GM18508 (cell line): Measurements from ENCODE around the gene RRAGA.
"Not testable (repeated sequence)": the region's sequence is repeated elsewhere in the genome, so short reads cannot be mapped to it uniquely, and the experiment has no call there.

Experiments used
- ATAC-seq: cut with Tn5 transposase; IDR thresholded peaks from one replicate; pipeline ENCODE4 v1.9.1; 2021; ENCODE audit warnings: moderate number of reproducible peaks; ENCODE audit not compliant: insufficient read depth, unreplicated experiment

Gene RRAGA, protein sequence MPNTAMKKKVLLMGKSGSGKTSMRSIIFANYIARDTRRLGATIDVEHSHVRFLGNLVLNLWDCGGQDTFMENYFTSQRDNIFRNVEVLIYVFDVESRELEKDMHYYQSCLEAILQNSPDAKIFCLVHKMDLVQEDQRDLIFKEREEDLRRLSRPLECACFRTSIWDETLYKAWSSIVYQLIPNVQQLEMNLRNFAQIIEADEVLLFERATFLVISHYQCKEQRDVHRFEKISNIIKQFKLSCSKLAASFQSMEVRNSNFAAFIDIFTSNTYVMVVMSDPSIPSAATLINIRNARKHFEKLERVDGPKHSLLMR

GRCh38 chr9:19048966-19049916 lies at the start of gene RRAGA:
RRAGA (plus strand) TSS chr9:19049427; CDS start chr9:19049660, 233 bp downstream.
- ATAC-seq: peak; percentile 86

DNA sequence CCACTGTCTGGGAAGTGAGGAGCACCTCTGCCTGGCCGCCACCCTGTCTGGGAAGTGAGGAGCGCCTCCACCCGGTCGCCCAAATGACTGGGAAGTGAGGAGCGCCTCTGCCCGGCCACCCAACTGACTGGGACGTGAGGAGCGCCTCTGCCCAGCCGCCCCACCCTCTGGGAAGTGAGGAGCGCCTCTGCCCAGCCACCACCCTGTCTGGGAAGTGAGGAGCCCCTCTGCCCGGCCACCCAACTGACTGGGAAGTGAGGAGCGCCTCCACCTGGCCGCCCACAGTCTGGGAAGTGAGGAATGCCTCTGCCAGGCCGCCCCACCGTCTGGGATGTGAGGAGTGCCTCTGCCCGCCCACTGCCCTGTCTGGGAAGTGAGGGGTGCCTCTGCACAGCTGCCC lies 49.1 kb upstream of the RRAGA start:
- ATAC-seq: no peak

- ATAC-seq: no peak
Measured at GRCh38 chr9:19009391-19009965, 39.7 kb upstream of the RRAGA start.

DNA sequence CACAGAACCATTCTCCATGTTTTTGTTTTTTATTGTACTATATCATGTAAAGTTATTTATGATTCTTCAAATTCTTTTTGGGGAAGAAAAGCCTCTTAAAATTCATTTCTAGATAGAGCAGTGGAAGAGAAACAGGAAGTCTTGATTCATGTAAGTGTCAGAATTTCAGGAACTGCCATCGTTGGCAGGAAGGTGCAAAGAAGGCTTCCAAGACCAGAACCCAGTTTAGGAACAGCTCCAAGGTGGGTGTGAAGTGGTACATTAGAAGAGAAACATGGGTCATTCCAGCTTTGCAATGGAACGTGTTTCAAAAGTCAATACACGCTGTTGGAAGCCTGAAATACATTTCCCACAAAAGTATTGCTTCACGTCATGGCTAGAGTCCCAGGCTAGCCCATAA lies 31.0 kb upstream of the RRAGA start:
- ATAC-seq: no peak

DNA sequence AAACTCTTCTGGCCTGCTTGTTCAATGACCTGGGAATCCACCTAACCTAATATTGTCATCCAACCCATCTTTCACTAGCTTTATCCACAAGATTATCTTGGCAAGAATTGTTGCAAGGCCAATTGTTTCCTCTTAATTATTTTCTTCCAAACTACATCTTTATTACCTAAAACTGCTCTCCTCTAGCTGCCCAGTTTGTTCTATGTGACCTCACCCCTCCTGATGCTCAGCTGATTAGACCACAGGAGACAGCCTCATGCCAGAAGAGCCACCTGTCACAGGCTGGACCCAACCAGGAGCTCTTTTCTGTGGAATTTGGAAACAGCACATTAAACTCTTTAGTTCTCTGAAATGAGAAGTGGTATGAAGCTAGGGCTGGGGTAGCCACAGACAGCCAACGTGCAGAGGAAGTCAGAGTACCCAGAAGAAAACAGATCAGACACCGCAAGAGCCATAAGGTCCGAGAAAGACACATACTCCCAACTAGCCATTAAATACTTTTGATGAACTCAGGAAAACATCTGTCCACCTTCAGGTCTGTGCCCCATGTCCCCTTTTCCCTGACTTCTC lies 28.3 kb upstream of the RRAGA start:
- ATAC-seq: no peak

DNA sequence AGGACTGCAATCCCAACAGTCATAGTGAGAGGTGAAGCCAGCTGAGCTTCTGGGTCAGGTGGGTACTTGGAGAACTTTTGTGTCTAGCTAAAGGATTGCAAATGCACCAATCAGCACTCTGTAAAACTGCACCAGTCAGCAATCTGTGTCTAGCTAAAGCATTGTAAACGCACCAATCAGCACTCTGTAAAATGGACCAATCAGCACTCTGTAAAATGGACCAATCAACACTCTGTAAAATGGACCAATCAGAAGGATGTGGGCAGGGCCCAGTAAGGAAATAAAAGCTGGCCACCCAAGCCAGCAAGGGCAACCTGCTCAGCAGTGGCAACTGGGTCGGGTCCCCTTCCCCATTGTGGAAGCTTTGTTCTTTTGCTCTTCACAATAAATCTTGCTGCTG lies 27.6 kb upstream of the RRAGA start:
- ATAC-seq: not testable (repeated sequence)

DNA sequence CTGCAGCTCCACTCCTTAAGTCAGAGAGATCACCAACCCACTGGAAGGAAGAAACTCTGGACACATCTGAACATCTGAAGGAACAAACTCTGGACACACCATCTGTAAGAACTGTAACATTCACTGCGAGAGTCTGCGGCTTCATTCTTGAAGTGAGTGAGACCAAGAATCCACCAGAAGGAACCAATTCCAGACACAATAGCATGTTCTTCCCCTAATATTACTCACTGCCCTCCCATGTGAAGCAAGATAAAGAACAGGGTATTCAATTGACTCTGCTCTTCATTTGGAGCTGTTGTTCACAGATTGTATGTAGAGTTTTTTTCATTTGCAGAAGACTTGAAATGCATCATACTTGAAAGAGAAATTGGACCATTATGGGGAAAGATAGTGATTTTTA lies 27.0 kb upstream of the RRAGA start:
- ATAC-seq: peak; percentile 44

GRCh38 chr9:19023078-19023477 lies 26.1 kb upstream of the RRAGA start:
- ATAC-seq: no peak

GRCh38 chr9:19026375-19026774 lies 22.9 kb upstream of the RRAGA start:
- no peak for ATAC-seq

DNA sequence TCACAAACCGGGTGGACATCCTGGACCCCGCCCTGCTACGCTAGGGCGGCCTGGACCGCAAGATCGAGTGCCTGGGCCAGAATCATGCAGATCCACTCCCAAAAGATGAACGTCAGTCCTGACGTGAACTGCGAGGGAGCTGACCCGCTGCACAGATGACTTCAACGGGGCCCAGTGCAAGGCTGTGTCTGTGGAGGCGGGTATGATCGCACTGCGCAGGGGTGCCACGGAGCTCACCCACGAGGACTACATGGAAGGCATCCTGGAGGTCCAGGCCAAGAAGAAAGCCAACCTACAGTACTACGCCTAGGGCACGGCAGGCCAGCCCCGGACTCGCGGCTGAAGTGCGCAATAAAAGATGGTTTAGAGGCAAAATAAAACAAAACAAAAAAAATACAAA lies 21.4 kb upstream of the RRAGA start:
- no peak for ATAC-seq

- ATAC-seq: no peak
Measured at GRCh38 chr9:19028835-19029451, 20.3 kb upstream of the RRAGA start.

- peak; percentile 68 for ATAC-seq
Measured at GRCh38 chr9:19030899-19031298, 18.3 kb upstream of the RRAGA start.

- ATAC-seq: no peak
Measured at GRCh38 chr9:19032406-19032805, 16.8 kb upstream of the RRAGA start.

DNA sequence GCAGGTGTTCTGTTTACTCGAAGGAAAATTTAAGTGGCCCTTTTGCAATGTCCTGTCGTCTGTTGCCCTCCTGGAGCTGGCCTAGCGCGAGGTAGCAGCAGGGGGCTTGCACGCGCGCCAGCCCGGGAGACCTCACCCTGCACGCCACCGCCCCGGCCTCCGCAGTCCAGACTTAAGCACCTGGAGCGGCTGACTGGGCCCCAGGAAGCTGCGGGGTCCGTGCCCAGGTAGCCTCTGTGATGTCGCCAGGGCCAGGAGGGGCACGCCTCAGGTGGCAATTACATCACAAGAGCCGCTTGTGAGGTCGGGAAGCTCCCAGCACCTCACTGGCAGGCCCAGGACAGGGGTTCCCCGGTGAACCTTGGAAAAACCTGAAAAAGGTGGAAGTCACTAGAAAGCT lies 16.2 kb upstream of the RRAGA start, which contains the start of gene SAXO1:
SAXO1 (minus strand) TSS at position 195 of the 400 bp plus-strand sequence. CDS start 301 bp downstream, outside the sequence.
- no peak for ATAC-seq

- no peak for ATAC-seq
Measured at GRCh38 chr9:19036611-19037010, 12.6 kb upstream of the RRAGA start.

GRCh38 chr9:19049917-19050636 lies 850 bp downstream of the RRAGA start:
- ATAC-seq: no peak

GRCh38 chr9:19050637-19051591 lies 1.7 kb downstream of the RRAGA start:
- no peak for ATAC-seq

GRCh38 chr9:19057033-19057432 lies 7.8 kb downstream of the RRAGA start:
- ATAC-seq: no peak
